ENCODE data around the gene LRRC9. TPM values are rescaled to one million over a fixed set of nuclear protein-coding genes. Genes with fewer than 3 reads are reported as not detected.

LRRC9 gene
- total RNA-seq, 1 donor from 2014 or later, result 3.7 TPM

- H3K27ac Mint-ChIP-seq, result no peak overlapping the region
- no peak overlapping the region for H3K4me3 Mint-ChIP-seq (ENCODE audit: low read depth)
- no peak for TF ChIP-seq CTCF (IDR thresholded peaks at IDR 0.05; ENCODE audit: unreplicated experiment)
- no peaks in the 10 kb centered on the region for H3K36me3 Mint-ChIP-seq (ENCODE audit: insufficient read depth)
- H3K4me1 Mint-ChIP-seq (ENCODE audit: low read depth), result no peaks in the 10 kb centered on the region
- no peak for DNase-seq (ENCODE audit: low spot score, unreplicated experiment)
- no peaks in the 10 kb centered on the region for H3K27me3 Mint-ChIP-seq
- H3K9me3 Mint-ChIP-seq (ENCODE audit: low read depth), result no peaks in the 10 kb centered on the region
Observed at GRCh38 chr14:60085693-60086092, 165.7 kb downstream of the LRRC9 start.

GRCh38 chr14:60087668-60088067, 167.7 kb downstream of the LRRC9 start:
- Mint-ChIP-seq H3K27me3 (no peaks in the 10 kb centered on the region), H3K9me3 (ENCODE audit: low read depth) (no peaks in the 10 kb centered on the region), H3K4me3 (ENCODE audit: low read depth) (no peak overlapping the region), H3K27ac (no peak overlapping the region), H3K4me1 (ENCODE audit: low read depth) (peaks cover 2% of the 10 kb centered on the region), H3K36me3 (ENCODE audit: insufficient read depth) (no peaks in the 10 kb centered on the region)
- no peak for DNase-seq (ENCODE audit: low spot score, unreplicated experiment)
- TF ChIP-seq CTCF (IDR thresholded peaks at IDR 0.05; ENCODE audit: unreplicated experiment), result no peak

GRCh38 chr14:60089221-60089620, 169.3 kb downstream of the LRRC9 start:
- H3K9me3 Mint-ChIP-seq (ENCODE audit: low read depth), result no peaks in the 10 kb centered on the region
- H3K36me3 Mint-ChIP-seq (ENCODE audit: insufficient read depth), result no peaks in the 10 kb centered on the region
- no peaks in the 10 kb centered on the region for H3K27me3 Mint-ChIP-seq
- no peak for TF ChIP-seq CTCF (IDR thresholded peaks at IDR 0.05; ENCODE audit: unreplicated experiment)
- no peak overlapping the region for H3K27ac Mint-ChIP-seq
- no peak for DNase-seq (ENCODE audit: low spot score, unreplicated experiment)
- peak overlapping the region; percentile 6 for H3K4me3 Mint-ChIP-seq (ENCODE audit: low read depth)
- H3K4me1 Mint-ChIP-seq (ENCODE audit: low read depth), result peaks cover 16% of the 10 kb centered on the region

GRCh38 chr14:60090864-60091519, 171.0 kb downstream of the LRRC9 start:
- H3K4me3 Mint-ChIP-seq (ENCODE audit: low read depth), result peak overlapping the region; percentile 94
- no peaks in the 10 kb centered on the region for H3K27me3 Mint-ChIP-seq
- H3K9me3 Mint-ChIP-seq (ENCODE audit: low read depth), result no peaks in the 10 kb centered on the region
- TF ChIP-seq CTCF (IDR thresholded peaks at IDR 0.05; ENCODE audit: unreplicated experiment), result no peak
- no peak for DNase-seq (ENCODE audit: low spot score, unreplicated experiment)
- peaks cover 28% of the 10 kb centered on the region for H3K4me1 Mint-ChIP-seq (ENCODE audit: low read depth)
- peak overlapping the region; percentile 96 for H3K27ac Mint-ChIP-seq
- H3K36me3 Mint-ChIP-seq (ENCODE audit: insufficient read depth), result no peaks in the 10 kb centered on the region

GRCh38 chr14:60091550-60092525, 171.9 kb downstream of the LRRC9 start, which contains the start of gene PCNX4:
PCNX4 (plus strand) TSS chr14:60091923; CDS start chr14:60107639, 15,716 bp downstream.
- Mint-ChIP-seq H3K9me3 (ENCODE audit: low read depth) (no peaks in the 10 kb centered on the region), H3K36me3 (ENCODE audit: insufficient read depth) (no peaks in the 10 kb centered on the region), H3K27ac (peak within 1 kb of the TSS; percentile 96), H3K4me3 (ENCODE audit: low read depth) (peak within 1 kb of the TSS; percentile 94), H3K27me3 (no peaks in the 10 kb centered on the region), H3K4me1 (ENCODE audit: low read depth) (peaks cover 29% of the 10 kb centered on the region)
- TF ChIP-seq CTCF (IDR thresholded peaks at IDR 0.05; ENCODE audit: unreplicated experiment), result no peak
- peak; percentile 85 for DNase-seq (ENCODE audit: low spot score, unreplicated experiment)
